Spinal cord (tissue), 10 donors: ENCODE measurements around the gene RHEB. TPM values are rescaled to one million over a fixed set of nuclear protein-coding genes. Genes with fewer than 3 reads are reported as not detected.
A peak's percentile ranks its signal among the peaks of the same experiment; 100 is the strongest.

ENCODE experiments used
- DNase-seq, 6 donors: peaks; one replicate each; pipeline versions ENCODE4 v3.0.0 to v3.0.0-alpha.2; 2013 to 2015; ENCODE audit warnings: low spot score in 6 of 6, low read depth in 4 of 6
- H3K27ac ChIP-seq: one replicate; pipeline ENCODE4 v1.5.1; 2013; ENCODE audit warnings: low read depth, low read length, control low read depth
- H3K27me3 ChIP-seq: one replicate; pipeline ENCODE4 v1.6.1; 2013; ENCODE audit warnings: low read length; ENCODE audit not compliant: control insufficient read depth, insufficient read depth
- H3K36me3 ChIP-seq: one replicate; pipeline ENCODE4 v1.6.1; 2013; ENCODE audit warnings: low read length; ENCODE audit not compliant: control insufficient read depth, insufficient read depth
- H3K4me1 ChIP-seq: one replicate; pipeline ENCODE4 v1.6.1; 2013; ENCODE audit warnings: low read length; ENCODE audit not compliant: control insufficient read depth, insufficient read depth
- H3K4me3 ChIP-seq: one replicate; pipeline ENCODE4 v1.5.1; 2013; ENCODE audit warnings: low read depth, low read length, control low read depth
- H3K9me3 ChIP-seq: one replicate; pipeline ENCODE4 v1.6.1; 2013; ENCODE audit warnings: low read length; ENCODE audit not compliant: control insufficient read depth, insufficient read depth
- WGBS: methylation state at CpG from one replicate; pipeline ENCODE4 v1.1.5; 2013; ENCODE audit warnings: missing lambda C conversion rate; ENCODE audit not compliant: insufficient coverage; 5-methylcytosine and 5-hydroxymethylcytosine counted together
- polyA plus RNA-seq, 2 donors: library from polyadenylated mRNA; unstranded; fragments of 120-200 nt; gene quantifications; one replicate each; pipeline ENCODE4 v1.2.1, GENCODE V29; 2013; ENCODE audit not compliant: insufficient read length in 2 of 2
- total RNA-seq, 2 donors: library from RNA; depleted of rRNA in 1 of 2; stranded (reverse); fragments of 120-200 nt in 1 of 2; fragments of >200 nt in 1 of 2; gene quantifications; one replicate each; pipeline versions ENCODE4 v1.2.3 to v1.2.4, GENCODE V29; 2013 to 2014
- donor health status: healthy.

The RHEB gene
- total and polyA plus RNA-seq, 4 donors, result 106 to 196 (median 151) TPM

DNA sequence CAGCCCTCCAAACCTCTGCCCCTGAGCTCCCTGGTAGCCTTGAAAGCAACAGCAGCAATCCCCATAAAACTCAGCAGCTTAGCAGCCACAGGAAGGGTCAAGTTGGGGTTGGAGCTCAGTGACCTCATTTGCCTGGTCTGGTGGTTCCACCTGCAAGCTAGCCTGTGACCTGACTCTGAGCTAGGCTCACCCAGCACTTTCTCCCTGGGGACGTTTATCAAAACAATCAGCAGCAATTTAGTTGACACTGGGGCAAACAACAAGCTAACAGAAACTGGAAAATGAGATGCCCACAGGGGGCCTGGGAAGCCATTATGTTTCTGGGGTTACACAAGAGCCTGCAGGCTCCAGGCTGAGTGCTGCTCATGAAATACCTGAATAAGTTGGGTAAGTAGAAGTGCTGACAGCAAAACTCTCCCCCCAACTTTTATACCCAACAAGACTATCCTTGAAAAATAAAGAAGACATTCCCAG, 57.4 kb downstream of the RHEB start:
- Histone ChIP-seq H3K4me3 (no peak overlapping the region), H3K9me3 (no peaks in the 10 kb centered on the region), H3K27ac (no peak overlapping the region), H3K27me3 (no peaks in the 10 kb centered on the region), H3K4me1 (peaks cover 28% of the 10 kb centered on the region), H3K36me3 (peaks cover 19% of the 10 kb centered on the region)
- WGBS, result no CpG with 5 or more reads among the region's 1 CpG
- no peak for DNase-seq

DNA sequence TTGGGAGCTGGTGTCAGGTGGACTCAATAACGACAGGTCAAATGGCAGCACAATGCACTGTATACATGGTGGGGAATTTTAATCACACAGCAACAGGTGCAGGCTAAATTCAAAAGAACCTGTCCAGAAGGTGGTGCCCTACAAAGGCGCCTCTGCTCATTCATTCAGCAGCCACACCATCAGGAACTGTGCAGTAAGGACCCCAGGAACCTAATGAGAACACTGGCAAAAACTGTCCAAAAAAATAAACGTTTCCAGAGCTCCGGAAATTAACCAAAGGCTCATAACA, 57.8 kb downstream of the RHEB start:
- no peak for DNase-seq
- Histone ChIP-seq H3K9me3 (no peaks in the 10 kb centered on the region), H3K27ac (no peak overlapping the region), H3K27me3 (no peaks in the 10 kb centered on the region), H3K4me3 (no peak overlapping the region), H3K36me3 (peaks cover 15% of the 10 kb centered on the region), H3K4me1 (peaks cover 28% of the 10 kb centered on the region)
- WGBS, result 56% methylated on average over 3 of the region's 4 CpGs

DNA sequence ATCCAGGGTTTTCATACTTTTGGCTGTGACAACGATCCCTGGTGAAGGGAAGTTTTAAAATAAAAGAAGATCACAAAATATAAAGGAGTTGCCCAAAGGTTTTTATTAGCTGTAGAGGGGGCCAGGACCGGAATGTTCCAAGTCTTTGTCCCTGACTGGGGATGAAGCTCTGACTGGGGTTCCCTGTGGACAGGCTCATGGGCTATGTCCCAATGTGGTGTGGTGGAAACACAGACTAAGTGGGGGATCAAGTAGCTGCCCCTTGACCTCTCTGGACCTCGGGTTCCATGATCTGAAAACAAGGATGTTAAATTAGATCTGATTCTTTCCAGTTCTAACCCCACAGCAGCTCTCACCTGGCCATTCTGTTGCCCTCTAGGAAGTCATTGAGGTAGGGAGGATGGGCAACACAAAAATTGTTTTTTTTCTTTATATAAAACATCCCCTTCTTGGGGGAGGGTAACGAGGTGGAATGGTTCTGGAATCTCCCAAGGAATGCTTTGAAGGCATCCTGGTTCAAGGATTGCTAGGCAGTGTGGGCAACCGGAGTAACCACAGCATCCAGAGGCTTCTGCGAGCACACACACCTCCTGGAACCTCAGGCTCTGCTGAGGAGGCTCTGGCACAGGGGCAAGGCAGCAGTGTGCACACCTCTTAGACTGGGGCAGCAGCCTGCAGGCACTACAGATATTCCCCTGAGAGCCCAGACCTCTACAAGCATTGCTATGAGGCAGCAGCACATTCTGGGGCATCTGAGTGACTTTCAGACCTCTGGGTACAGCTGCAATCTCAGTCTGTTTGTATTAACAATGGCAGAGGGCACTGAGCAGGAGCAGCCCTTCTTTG, 58.4 kb downstream of the RHEB start:
- Histone ChIP-seq H3K9me3 (no peaks in the 10 kb centered on the region), H3K4me1 (peaks cover 28% of the 10 kb centered on the region), H3K4me3 (no peak overlapping the region), H3K27me3 (no peaks in the 10 kb centered on the region), H3K36me3 (peaks cover 13% of the 10 kb centered on the region), H3K27ac (peak overlapping the region; percentile 94)
- 94% methylated on average over 3 of the region's 6 CpGs for WGBS
- no peak for DNase-seq

DNA sequence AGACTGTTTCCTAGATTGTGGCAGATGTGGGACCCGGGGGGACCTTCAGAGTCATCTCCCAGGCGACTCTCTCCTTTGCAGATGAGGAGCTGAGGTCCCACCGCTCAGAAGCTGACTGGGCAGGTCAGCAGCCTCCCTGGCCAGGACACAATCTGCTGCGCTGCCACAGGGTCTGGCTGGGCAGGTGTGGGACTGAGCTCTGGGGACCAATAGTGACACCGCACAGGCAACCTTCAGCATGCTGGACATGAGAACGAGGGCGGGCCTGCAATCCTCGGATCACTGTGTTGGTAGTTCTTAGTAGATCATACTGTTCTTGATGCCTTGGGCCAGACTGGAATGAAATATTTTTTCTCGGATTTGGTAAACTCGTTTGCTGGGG, 59.2 kb downstream of the RHEB start:
- 47% methylated on average over 10 of the region's 10 CpGs for WGBS
- Histone ChIP-seq H3K4me3 (peak overlapping the region; percentile 11), H3K9me3 (no peaks in the 10 kb centered on the region), H3K27me3 (no peaks in the 10 kb centered on the region), H3K27ac (peak overlapping the region; percentile 94), H3K36me3 (peaks cover 9% of the 10 kb centered on the region), H3K4me1 (peaks cover 28% of the 10 kb centered on the region)
- DNase-seq, result no peak

DNA sequence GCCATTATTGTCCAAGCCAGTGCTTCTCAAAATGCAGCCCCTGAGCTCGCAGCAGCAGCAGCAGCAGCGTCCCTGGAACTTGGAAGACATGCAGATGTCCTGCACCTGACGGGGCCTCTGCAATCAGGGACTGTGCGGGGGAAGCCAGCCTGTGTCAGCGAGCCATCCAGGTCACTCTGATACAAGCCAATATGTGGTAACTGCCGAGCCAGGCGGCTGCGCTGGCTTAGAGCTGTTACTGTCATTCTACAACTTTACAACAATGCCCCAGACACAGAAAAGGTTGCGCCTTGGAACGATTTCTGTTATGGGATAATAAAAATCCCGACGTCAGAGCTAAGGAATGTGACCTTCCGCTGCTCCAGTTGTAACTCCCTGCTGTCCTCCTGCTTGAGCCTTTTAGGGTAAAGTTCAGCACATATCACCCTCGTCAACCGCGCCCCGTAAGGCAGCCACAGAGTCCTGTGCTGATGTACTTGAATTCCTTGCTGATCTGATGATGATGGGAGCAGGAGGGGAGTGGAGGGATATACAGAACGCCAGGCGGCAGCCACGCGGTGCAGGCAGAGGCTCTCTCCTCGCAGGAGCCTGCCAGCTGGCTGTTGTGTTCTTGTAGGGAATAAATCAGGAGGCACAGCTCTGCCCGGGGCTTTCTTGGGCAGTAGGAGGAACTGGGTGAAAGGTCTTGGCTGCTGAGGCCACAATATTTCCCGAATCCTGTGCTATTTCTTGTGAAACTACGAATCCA, 59.8 kb downstream of the RHEB start:
- DNase-seq, result peak; percentile 62 to 93 (median 75)
- 1% methylated on average over 22 of the region's 25 CpGs for WGBS
- peaks cover 28% of the 10 kb centered on the region for H3K4me1 ChIP-seq
- H3K36me3 ChIP-seq, result peaks cover 5% of the 10 kb centered on the region
- H3K4me3 ChIP-seq, result peak overlapping the region; percentile 11
- H3K27ac ChIP-seq, result peak overlapping the region; percentile 94
- no peaks in the 10 kb centered on the region for H3K27me3 ChIP-seq
- H3K9me3 ChIP-seq, result no peaks in the 10 kb centered on the region

DNA sequence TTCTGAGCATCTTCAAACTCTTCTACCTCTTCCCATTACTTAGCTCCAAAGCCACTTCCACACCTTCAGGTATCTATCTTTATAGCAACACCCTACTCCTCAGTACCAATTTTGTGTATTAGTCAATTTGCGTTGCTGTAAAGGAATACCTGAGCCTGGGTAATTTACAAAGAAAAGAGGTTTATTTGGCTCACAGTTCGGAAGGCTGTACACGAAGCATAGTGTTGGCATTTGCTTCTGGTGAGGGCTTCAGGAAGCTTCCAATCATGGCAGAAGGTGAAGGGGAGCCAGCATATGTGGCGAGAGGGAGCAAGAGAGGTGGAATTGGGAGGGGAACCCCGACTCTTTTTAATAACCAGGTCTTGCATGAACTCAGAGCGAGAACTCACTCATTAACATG, 62.2 kb downstream of the RHEB start:
- Histone ChIP-seq H3K4me1 (peaks cover 28% of the 10 kb centered on the region), H3K27ac (no peak overlapping the region), H3K4me3 (no peak overlapping the region), H3K27me3 (no peaks in the 10 kb centered on the region), H3K9me3 (no peaks in the 10 kb centered on the region), H3K36me3 (no peaks in the 10 kb centered on the region)
- 100% methylated on average over 2 of the region's 6 CpGs for WGBS
- DNase-seq, result no peak

DNA sequence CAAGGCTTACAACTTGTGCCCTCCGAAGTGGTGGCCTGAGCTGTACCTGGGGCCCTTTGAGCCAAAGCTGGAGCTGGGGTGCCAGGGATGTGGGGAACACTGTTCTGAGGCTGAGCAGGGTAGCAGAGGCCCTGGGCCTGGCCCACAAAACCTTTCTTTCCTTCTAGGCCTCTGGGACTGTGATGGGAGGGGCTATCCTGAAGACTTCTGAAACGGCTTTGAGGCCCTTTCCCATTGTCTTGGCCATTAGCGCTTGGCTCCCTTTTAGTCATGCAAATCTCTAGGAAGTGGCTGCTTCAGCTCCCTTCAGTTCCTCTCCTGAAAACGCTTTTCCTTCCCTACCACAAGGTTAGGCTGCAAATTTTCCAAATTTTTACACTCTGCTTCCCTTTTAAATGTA, 62.9 kb downstream of the RHEB start:
- no peaks in the 10 kb centered on the region for H3K9me3 ChIP-seq
- WGBS, result 100% methylated on average over 1 of the region's 4 CpGs
- no peak overlapping the region for H3K4me3 ChIP-seq
- H3K27me3 ChIP-seq, result no peaks in the 10 kb centered on the region
- H3K27ac ChIP-seq, result no peak overlapping the region
- H3K4me1 ChIP-seq, result peaks cover 28% of the 10 kb centered on the region
- H3K36me3 ChIP-seq, result no peaks in the 10 kb centered on the region
- no peak for DNase-seq

DNA sequence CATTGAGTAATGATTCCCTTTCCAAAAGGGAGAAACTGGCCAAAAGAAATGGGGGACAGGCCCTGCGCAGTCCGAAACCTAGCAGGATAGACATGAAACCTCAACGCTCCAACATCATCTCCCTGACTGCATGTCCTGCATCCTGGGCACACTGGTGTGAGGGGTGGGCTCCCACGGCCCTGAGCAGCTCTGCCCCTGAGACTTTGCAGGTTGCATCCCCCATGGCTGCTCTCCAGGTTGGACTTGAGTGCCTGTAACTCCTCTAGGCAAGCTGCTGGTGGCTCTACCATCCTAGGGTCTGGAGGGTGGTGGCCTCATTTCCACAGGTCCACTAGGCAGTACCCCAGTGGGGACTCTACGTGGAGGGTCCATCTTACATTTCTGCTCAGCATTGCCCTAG, 63.4 kb downstream of the RHEB start:
- H3K27me3 ChIP-seq, result no peaks in the 10 kb centered on the region
- 100% methylated on average over 5 of the region's 5 CpGs for WGBS
- no peak overlapping the region for H3K27ac ChIP-seq
- no peak overlapping the region for H3K4me3 ChIP-seq
- DNase-seq, result no peak
- peaks cover 24% of the 10 kb centered on the region for H3K4me1 ChIP-seq
- H3K36me3 ChIP-seq, result no peaks in the 10 kb centered on the region
- no peaks in the 10 kb centered on the region for H3K9me3 ChIP-seq

DNA sequence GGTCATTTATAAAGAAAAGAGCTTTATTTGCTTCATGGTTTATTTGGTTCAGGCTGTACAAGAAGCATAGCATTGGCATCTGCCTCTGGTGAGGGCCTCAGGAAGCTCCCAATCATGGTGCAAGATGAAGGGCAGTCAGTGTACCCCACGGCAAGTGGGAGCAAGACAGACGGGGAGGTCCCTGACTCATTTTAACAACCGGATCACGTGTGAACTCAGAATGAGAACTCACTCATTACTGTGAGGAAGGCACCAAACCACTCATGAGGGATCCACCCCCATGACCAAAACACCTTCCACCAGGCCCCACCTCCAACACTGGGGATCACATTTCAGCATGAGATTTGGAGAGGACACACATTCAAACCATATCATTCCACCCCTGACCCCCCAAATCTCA, 64.0 kb downstream of the RHEB start:
- 81% methylated on average over 4 of the region's 4 CpGs for WGBS

More for the DNA sequence above, 64.0 kb downstream of the RHEB start:
- Histone ChIP-seq H3K4me1 (peaks cover 19% of the 10 kb centered on the region), H3K4me3 (no peak overlapping the region), H3K27ac (no peak overlapping the region), H3K36me3 (no peaks in the 10 kb centered on the region), H3K9me3 (no peaks in the 10 kb centered on the region), H3K27me3 (no peaks in the 10 kb centered on the region)
- DNase-seq, result no peak
